Neuronal stem cell (in vitro differentiated cells): ENCODE results near the gene FSTL4.

ENCODE experiments used
- DNase-seq: peaks from one replicate; pipeline ENCODE4 v3.0.0-alpha.2; 2013; ENCODE audit warnings: low spot score
- H2AFZ ChIP-seq: one replicate; pipeline ENCODE4 v1.6.1; 2013; ENCODE audit warnings: mild to moderate bottlenecking, low read length, inconsistent platforms
- H2AK5ac ChIP-seq: 2 replicates; pipeline ENCODE4 v1.6.1; 2013; ENCODE audit warnings: low read depth, mild to moderate bottlenecking, inconsistent platforms, low read length, moderate library complexity, mixed read lengths
- H2BK120ac ChIP-seq: 2 replicates; pipeline ENCODE4 v1.6.1; 2013; ENCODE audit warnings: low read depth, mild to moderate bottlenecking, inconsistent platforms, low read length, moderate library complexity, mixed read lengths
- H2BK12ac ChIP-seq: one replicate; pipeline ENCODE4 v1.6.1; 2013; ENCODE audit warnings: low read length, inconsistent platforms
- H2BK15ac ChIP-seq: 2 replicates; pipeline ENCODE4 v1.6.1; 2013; ENCODE audit warnings: mild to moderate bottlenecking, low read length, inconsistent platforms, mixed read lengths
- H2BK5ac ChIP-seq: one replicate; pipeline ENCODE4 v1.6.1; 2013; ENCODE audit warnings: inconsistent platforms, mild to moderate bottlenecking, low read length, moderate library complexity
- H3K14ac ChIP-seq: one replicate; pipeline ENCODE4 v1.6.1; 2013; ENCODE audit warnings: low read length, inconsistent platforms
- H3K18ac ChIP-seq: 2 replicates; pipeline ENCODE4 v1.6.1; 2013; ENCODE audit warnings: low read length, inconsistent platforms
- H3K23ac ChIP-seq: 2 replicates; pipeline ENCODE4 v1.6.1; 2013; ENCODE audit warnings: low read depth, mild to moderate bottlenecking, mixed read lengths, low read length, inconsistent platforms; ENCODE audit not compliant: poor library complexity
- H3K27ac ChIP-seq: replicated peaks from 3 replicates; pipeline ENCODE4 v1.5.1; 2013; ENCODE audit warnings: low read length, inconsistent platforms
- H3K27me3 ChIP-seq, 3 experiments: 2 replicates each; pipeline ENCODE4 v1.6.1; 2013; ENCODE audit warnings: low read length in 3 of 3, mild to moderate bottlenecking in 2 of 3, inconsistent platforms in 1 of 3, low read depth in 1 of 3, mixed read lengths in 1 of 3, moderate library complexity in 1 of 3; ENCODE audit not compliant: control insufficient read depth in 3 of 3, insufficient read depth in 3 of 3
- H3K36me3 ChIP-seq, 2 donors: replicated peaks in 1 of 2; 2 replicates each; pipeline ENCODE4 v1.6.1; 2013; ENCODE audit warnings: low read length in 2 of 2; ENCODE audit not compliant: control insufficient read depth in 2 of 2, insufficient read depth in 2 of 2
- H3K4ac ChIP-seq: 2 replicates; pipeline ENCODE4 v1.6.1; 2013; ENCODE audit warnings: inconsistent platforms, mild to moderate bottlenecking, low read length, moderate library complexity
- H3K4me1 ChIP-seq, 2 donors: 1 replicate in 1 of 2; 2 replicates in 1 of 2; pipeline ENCODE4 v1.6.1; 2013; ENCODE audit warnings: low read length in 2 of 2, low read depth in 1 of 2; ENCODE audit not compliant: control insufficient read depth in 2 of 2, insufficient read depth in 1 of 2
- H3K4me2 ChIP-seq: one replicate; pipeline ENCODE4 v1.6.1; 2013; ENCODE audit warnings: mild to moderate bottlenecking, low read length, inconsistent platforms; ENCODE audit not compliant: insufficient read depth, poor library complexity, severe bottlenecking
- H3K4me3 ChIP-seq, 2 donors: 2 replicates each; pipeline ENCODE4 v1.5.1; 2013; ENCODE audit warnings: low read length in 2 of 2, mild to moderate bottlenecking in 2 of 2, inconsistent platforms in 1 of 2, moderate library complexity in 1 of 2
- H3K79me1 ChIP-seq: one replicate; pipeline ENCODE4 v1.6.1; 2013; ENCODE audit warnings: low read depth, mild to moderate bottlenecking, inconsistent platforms, low read length, moderate library complexity
- H3K9ac ChIP-seq: one replicate; pipeline ENCODE4 v1.6.1; 2013; ENCODE audit warnings: mild to moderate bottlenecking, low read depth, low read length, inconsistent platforms; ENCODE audit not compliant: poor library complexity
- H3K9me3 ChIP-seq, 2 donors: replicated peaks in 1 of 2; 2 replicates each; pipeline versions ENCODE3 to v1.6.1; 2013; ENCODE audit warnings: low read length in 2 of 2, mild to moderate bottlenecking in 2 of 2, inconsistent platforms in 1 of 2, low read depth in 1 of 2, mixed read lengths in 1 of 2, moderate library complexity in 1 of 2; ENCODE audit not compliant: control insufficient read depth in 2 of 2, insufficient read depth in 1 of 2
- H4K8ac ChIP-seq: one replicate; pipeline ENCODE4 v1.6.1; 2013; ENCODE audit warnings: low read depth, mild to moderate bottlenecking, inconsistent platforms, low read length, moderate library complexity
- H4K91ac ChIP-seq: one replicate; pipeline ENCODE4 v1.6.1; 2013; ENCODE audit warnings: low read length, low read depth, mild to moderate bottlenecking, inconsistent platforms; ENCODE audit not compliant: poor library complexity
- WGBS, 2 donors: extraction: QIAGEN DNeasy Blood & Tissue Kit; methylation state at CpG; one replicate each; pipeline ENCODE4 v1.1.7; 2013; ENCODE audit warnings: missing lambda C conversion rate in 2 of 2, mixed read lengths in 1 of 2; ENCODE audit not compliant: insufficient read length in 2 of 2, insufficient replicate concordance in 1 of 2; ENCODE audit errors: extremely low coverage in 2 of 2; 5-methylcytosine and 5-hydroxymethylcytosine counted together

FSTL4 gene

DNA sequence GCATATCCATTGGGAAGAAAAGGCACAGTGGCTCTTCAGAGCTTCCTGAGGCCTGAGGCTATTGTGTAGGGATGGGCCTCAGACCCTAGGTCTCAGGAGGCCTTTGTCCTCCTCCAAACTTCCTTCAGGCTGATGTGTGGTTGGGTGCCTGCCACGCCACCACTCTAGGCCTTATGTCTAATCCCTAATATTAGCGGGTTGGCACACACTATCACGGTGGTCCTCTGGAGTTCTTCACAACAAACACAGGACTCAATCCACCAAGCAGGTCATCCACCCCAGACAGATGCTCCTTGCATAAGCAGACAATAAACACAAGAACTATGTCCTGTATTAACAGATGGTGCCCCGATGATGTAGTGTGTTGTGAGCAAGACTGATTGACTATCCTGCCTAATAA lies 31.0 kb upstream of the FSTL4 start:
- Histone ChIP-seq H3K27ac (no peak overlapping the region), H2BK12ac (peak overlapping the region; percentile 8), H3K9ac (no peak overlapping the region), H3K79me1 (no peaks in the 10 kb centered on the region), H2BK5ac (no peak overlapping the region), H3K4me1 (peaks cover 7 to 8% of the 10 kb centered on the region in 2 donors), H4K91ac (no peak overlapping the region), H3K36me3 (no peaks in the 10 kb centered on the region), H3K14ac (peak overlapping the region; percentile 15), H3K18ac (peak overlapping the region; percentile 41), H2BK120ac (no peak overlapping the region), H3K4me3 (no peak overlapping the region), H3K27me3 (no peaks in the 10 kb centered on the region), H3K23ac (no peak overlapping the region), H2BK15ac (no peak overlapping the region), H2AK5ac (no peak overlapping the region), H2AFZ (no peak overlapping the region), H3K9me3 (no peaks in the 10 kb centered on the region), H3K4ac (no peak overlapping the region), H4K8ac (no peak overlapping the region), H3K4me2 (no peak overlapping the region)
- DNase-seq = no peak
- no CpG with 5 or more reads among the region's 4 CpGs for WGBS, 2 donors

DNA sequence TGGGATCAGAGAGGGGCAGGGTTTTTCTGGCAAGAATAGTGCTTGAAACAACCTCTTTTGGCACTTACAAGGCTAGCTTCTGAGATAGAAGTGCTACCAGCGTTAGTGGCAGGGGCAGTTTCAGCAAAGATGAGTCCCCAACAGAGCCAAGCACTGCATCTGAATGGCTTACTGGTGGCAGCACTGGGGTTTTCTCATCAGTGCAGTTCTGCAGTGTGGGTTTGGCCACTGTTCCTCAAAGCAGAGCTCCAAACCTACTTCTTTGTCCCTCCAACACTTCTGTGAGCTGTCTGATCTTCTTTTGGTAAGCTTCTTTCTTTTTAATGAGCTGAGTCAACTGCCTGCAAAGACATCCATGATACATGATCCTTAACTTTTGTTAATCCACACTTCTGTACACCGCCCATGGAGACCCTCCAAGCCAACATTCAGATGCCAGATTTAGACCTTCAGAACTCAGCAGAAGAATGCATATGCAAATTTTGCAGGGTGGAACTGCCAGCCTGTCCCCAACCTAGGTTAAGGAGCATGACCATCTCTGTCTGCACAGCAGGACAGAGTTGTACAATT lies 29.9 kb upstream of the FSTL4 start:
- Histone ChIP-seq H3K9me3 (no peaks in the 10 kb centered on the region), H3K14ac (no peak overlapping the region), H2BK120ac (no peak overlapping the region), H3K27me3 (no peaks in the 10 kb centered on the region), H2BK15ac (no peak overlapping the region), H3K4me1 (peaks cover 7 to 8% of the 10 kb centered on the region in 2 donors), H2AK5ac (no peak overlapping the region), H3K9ac (no peak overlapping the region), H2BK12ac (no peak overlapping the region), H4K8ac (no peak overlapping the region), H4K91ac (no peak overlapping the region), H3K79me1 (no peaks in the 10 kb centered on the region), H2BK5ac (no peak overlapping the region), H2AFZ (no peak overlapping the region), H3K23ac (no peak overlapping the region), H3K4me3 (no peak overlapping the region), H3K4me2 (no peak overlapping the region), H3K27ac (no peak overlapping the region), H3K18ac (no peak overlapping the region), H3K36me3 (no peaks in the 10 kb centered on the region), H3K4ac (no peak overlapping the region)
- no CpG with 5 or more reads among the region's 2 CpGs for WGBS, 2 donors
- DNase-seq = no peak

DNA sequence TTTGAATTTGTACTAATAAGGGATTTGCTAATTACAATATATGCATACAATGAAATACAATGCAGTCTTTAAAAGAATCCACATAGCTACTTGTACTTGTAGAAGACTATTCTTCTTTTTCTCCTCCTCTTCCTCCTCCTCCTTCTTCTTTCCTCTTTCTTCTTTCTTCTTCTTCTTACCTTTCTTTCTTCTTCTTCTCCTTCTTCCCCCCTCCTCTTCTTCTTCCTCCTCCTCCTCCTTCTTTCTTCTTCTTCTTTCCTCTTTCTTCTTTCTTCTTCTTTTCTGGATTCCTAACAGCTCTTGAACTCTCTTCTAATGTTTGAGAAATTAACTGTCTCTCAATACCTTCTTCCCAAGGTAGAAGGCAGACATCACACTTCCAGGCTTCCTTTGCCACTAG lies 29.3 kb upstream of the FSTL4 start:
- Histone ChIP-seq H4K8ac (no peak overlapping the region), H3K36me3 (no peaks in the 10 kb centered on the region), H2BK120ac (no peak overlapping the region), H3K4ac (no peak overlapping the region), H3K4me3 (no peak overlapping the region), H2AK5ac (no peak overlapping the region), H3K79me1 (no peaks in the 10 kb centered on the region), H3K4me1 (peaks cover 7 to 8% of the 10 kb centered on the region in 2 donors), H3K9me3 (no peaks in the 10 kb centered on the region), H3K14ac (no peak overlapping the region), H3K23ac (no peak overlapping the region), H2BK12ac (no peak overlapping the region), H2BK5ac (no peak overlapping the region), H3K27ac (no peak overlapping the region), H2AFZ (no peak overlapping the region), H2BK15ac (no peak overlapping the region), H3K27me3 (no peaks in the 10 kb centered on the region), H3K9ac (no peak overlapping the region), H4K91ac (no peak overlapping the region), H3K4me2 (no peak overlapping the region), H3K18ac (no peak overlapping the region)
- DNase-seq = no peak

DNA sequence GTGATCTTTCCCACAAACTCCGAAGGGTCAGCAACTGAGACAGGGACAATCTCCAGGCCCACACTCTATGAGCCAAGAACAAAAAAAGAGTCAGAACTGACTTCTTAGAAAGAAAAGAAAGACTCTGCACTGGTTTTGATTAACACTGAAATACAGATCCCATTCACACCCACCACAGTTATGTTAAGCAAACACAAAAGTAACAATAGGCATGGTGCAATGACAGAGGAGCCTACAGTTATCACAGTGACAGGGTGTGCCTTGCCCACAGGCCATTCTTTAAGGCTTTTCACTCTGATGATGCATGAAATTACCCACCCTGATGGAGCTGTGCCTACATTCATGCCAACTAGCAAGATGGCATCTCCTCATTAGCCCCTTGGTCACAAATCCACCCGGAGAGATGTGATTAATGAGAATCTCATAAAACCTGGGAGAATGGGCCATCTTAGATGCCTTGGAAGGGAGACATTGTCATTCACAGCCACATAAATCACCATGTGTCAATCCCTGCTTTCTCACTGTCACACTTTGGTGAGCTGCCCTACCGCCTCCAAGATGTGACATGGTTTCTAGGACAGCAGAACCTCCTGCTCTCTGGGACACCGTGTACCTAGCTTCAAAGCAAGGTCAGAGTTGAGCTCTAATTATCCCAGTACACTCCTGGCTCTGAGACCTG lies 27.6 kb upstream of the FSTL4 start:
- H3K4me2 ChIP-seq = no peak overlapping the region
- H2BK15ac ChIP-seq = no peak overlapping the region
- no peak overlapping the region for H2AK5ac ChIP-seq
- no peak overlapping the region for H2BK12ac ChIP-seq
- H4K8ac ChIP-seq = no peak overlapping the region
- no peak overlapping the region for H2BK120ac ChIP-seq
- no peak overlapping the region for H3K4me3 ChIP-seq
- no CpG with 5 or more reads among the region's 4 CpGs for WGBS, 2 donors
- no peak overlapping the region for H3K27ac ChIP-seq
- no peaks in the 10 kb centered on the region for H3K27me3 ChIP-seq
- DNase-seq = no peak
- no peak overlapping the region for H3K9ac ChIP-seq
- no peak overlapping the region for H3K4ac ChIP-seq
- H3K4me1 ChIP-seq = peaks cover 7 to 8% of the 10 kb centered on the region in 2 donors
- no peaks in the 10 kb centered on the region for H3K9me3 ChIP-seq
- H2BK5ac ChIP-seq = no peak overlapping the region
- H3K18ac ChIP-seq = no peak overlapping the region
- no peak overlapping the region for H3K23ac ChIP-seq
- H3K79me1 ChIP-seq = no peaks in the 10 kb centered on the region
- H3K36me3 ChIP-seq = no peaks in the 10 kb centered on the region
- H4K91ac ChIP-seq = no peak overlapping the region
- no peak overlapping the region for H3K14ac ChIP-seq
- no peak overlapping the region for H2AFZ ChIP-seq
